HG03521 (cell line): ENCODE results near the gene SGSH.
"Not testable (repeated sequence)": the region's sequence is repeated elsewhere in the genome, so short reads cannot be mapped to it uniquely, and the experiment has no call there.

Experiments used
- ATAC-seq: cut with Tn5 transposase; IDR thresholded peaks from one replicate; pipeline ENCODE4 v1.9.1; 2021; ENCODE audit warnings: mild to moderate bottlenecking, moderate library complexity; ENCODE audit not compliant: unreplicated experiment

The SGSH gene

DNA sequence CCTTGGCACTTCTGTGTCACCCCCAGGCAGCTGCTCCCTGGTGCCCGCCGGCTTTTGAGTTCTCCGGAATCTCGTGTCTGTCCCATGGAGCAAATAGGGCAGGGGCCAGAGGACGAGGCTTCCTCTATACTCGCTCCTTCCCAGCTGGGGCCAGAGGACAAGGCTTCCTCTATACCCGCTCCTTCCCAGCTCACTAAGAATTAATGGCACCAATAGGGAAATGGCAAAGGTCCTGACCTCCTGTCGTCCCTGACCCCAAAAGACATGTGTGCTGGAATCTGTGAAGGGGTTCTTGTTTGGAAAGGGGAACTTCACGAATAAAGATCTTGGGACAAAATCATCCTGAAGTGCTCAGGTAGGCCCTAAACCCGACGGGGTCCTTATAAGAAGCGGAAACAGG, 7.6 kb downstream of the SGSH start:
- ATAC-seq: no peak

DNA sequence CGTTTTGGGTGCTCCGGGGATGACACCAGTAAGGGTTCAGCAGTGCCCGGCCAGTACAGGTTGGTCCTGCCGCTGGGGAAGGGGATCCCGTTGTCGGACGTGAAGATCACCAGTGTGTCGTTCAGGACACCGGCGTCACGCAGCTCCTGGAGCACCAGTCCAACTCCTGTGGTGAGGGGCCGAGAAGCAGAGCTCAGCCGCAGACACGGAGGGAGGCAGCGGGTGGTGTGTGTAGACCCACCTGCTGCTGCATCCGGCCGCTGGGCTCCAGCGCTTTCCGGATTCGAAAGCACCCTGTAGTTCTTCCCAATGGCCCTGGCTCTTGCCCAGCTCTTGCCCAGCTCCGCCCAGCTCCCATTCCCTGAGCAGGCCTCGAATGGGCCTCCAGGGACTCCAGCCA, 8.0 kb downstream of the SGSH start:
- no peak for ATAC-seq

DNA sequence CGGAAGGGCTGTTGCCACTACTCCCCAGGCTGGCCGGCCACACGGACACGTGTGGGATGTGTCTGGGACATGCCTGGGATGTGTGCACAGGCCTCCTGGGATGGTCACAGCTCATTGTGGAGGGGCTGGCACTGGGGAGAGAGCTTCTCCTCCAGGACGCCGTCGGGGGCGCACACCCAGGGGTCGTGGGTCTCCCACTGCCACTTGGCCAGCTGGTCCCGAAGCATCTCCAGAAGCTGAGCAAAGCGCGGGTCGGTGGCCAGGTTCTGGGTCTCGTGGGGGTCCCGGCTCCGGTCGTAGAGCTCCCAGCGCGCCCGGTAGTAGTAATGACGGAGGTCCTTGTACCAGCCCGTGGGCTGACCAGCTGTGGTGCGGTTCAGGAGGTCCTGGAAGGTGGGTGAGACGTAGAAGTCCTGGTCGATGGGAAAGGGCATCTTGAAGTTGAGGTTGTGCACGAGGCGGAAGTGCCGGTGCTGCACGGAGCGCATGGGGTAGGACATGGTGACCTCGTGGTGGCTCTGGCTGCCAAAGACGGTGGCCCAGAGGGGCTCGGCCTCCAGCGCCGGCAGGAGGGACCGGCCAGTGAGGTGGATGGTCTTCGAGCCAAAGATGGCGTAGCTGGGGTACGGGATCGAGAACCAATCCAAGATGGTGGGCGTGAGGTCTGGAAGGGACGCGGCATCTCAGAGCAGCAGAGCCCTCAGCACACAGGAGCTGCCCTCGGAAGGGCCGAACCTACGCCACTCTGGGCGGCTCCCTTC, 9.6 kb downstream of the SGSH start:
- no peak for ATAC-seq

DNA sequence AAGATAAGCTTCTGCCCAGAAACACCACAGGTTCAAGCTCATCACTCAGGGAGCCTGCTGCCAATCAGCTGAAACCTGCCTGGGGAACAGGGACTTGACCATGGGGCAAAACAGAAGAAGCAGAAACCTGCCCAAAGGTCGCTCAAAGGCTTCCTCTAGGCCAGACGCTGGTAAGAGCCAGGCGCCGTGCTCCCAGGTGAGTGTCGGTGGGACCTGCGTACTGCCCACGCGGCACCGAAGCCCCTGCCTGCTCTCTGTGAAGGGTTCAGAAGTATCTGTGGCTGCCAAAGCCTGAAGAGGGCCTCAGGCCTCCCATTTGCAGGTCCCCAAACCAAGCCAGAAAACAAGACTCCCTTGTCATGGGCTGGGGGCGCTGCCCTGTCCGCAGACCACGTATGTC, 10.4 kb downstream of the SGSH start:
- ATAC-seq: no peak

DNA sequence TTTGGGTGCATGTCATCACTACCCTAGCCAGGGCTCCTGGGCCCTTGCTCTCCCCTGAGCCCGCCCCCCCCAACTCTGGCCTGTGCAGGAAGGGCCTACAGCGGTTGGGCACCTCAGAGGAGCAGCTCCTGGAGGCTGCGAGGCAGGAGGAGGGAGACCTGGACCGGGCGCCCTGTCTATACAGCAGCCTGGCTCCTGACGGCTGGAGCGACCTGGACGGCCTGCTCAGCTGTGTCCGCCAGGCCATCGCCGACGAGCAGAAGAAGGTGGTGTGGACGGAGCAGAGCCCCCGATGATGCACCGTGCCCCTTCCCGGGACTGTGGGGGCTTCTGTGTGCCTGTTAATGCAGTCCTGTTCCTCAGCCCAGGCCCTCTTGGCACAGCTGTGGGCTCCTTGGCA, 12.1 kb downstream of the SGSH start:
- ATAC-seq: no peak

DNA sequence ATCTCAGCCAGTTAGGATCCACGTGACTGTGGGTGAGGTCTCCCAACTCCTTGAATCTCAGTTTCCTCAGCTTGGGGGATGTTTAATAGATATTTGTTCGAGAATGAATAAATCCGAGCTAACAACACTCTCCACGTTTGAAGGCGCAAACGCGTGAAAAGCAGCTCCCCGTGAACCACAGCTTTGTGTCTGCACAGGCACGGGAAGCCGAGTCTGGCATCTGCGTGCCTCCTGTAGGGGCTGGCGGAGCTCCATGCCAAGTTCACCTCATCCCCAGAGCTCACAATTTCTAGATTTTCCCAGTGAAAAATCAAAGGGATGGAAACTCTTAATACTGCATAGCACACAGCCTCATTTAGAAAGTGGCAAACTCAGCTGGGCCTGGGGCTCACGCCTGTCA, 14.3 kb downstream of the SGSH start:
- no peak for ATAC-seq

DNA sequence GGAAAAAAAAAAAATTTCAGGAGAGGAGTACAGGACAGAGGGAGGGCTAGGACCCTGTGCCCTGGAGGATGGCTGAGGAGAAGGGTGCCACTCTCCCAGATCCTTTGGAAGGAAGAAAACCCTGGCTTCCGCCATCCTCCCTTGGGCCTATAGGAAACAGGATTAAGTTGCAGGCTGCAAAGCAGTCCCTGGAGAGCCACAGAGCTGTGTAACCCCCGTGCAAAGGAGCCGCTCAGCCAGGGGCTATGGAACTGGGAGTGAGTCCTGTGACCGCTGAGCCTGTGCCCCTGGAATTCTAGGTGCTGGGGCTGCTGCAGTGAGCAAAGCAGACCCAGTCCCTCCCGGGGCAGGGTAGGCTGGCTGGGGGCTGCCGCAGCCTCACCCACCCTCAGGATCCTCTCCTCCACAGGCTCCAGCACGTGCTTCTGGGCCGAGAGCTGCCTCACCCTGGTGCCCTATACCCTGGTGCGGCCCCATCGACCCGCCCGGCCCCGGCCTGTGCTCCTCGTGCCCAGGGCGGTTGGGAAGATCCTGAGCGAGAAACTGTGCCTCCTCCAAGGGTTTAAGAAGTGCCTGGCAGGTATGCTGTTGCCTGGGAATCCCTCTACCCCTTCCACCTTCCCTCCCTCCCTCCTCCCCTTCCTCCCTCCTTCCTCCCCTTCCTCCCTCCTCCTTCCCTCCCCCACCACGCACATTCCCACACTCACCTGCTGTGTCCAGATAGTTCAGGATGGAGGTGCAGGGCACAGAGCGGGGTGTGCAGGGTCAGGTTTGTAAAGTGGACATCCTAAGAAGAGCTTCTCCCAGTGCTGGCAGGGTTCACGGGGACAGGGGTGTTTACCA, 15.3 kb downstream of the SGSH start:
- ATAC-seq: no peak

DNA sequence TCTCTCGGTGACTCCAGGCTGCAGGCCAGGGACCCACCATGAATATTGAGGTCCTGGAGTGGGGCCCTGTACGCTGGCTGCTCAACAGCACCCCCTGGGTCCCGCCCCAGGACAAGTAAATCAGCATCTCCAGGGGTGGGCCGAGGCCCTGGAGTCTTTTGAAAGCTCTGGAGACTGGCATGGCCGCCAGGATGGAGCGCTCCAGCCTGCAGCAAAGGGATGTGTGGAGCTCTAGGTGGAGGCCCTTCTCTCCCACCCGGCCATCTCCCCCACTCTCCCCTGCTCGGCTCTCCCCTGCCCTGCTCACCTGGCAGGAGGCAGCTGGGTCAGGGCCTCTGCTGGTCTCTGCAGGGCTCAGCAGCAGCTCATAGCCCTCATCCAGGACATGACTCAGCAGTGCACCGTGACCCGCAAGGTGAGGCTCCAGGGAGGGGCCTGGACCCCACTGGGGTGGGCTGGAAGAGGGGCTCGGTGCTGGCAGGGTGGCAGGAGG, 16.6 kb downstream of the SGSH start:
- no peak for ATAC-seq

DNA sequence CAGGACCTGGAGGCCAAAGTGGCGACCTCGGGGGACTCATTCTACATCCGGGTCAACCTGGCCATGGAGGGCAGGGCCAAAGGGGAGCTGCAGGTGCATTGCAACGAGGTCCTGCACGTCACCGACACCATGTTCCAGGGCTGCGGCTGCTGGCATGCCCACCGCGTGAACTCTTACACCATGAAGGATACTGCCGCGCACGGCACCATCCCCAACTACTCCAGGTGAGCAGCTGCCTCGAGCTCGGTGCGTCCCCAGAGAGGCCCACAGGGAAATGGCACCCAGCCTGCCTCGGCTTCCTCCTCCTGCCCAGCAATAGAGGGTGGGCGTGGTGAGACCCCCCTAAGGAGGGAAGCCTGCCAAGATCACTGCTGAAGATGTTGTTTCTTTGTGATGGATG, 17.9 kb downstream of the SGSH start:
- no peak for ATAC-seq

DNA sequence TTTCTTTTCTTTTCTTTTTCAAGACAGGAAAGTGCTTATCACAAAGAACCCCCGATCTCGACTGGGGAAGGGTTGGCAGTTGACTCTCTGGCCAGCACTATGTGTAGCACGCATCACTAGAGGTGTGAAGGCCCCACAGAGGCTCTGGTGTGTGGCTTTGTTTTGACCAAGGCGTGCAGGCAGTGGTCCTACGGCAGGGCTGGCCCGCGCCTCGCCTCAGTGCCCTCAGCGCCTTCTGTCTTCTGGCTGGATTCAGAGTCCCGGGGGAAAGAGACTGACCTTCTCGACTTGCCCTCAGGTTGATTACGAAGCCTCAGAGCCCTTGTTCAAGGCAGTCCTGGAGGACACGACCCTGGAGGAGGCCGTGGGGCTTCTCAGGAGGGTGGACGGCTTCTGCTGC, 18.7 kb downstream of the SGSH start:
- ATAC-seq: no peak

DNA sequence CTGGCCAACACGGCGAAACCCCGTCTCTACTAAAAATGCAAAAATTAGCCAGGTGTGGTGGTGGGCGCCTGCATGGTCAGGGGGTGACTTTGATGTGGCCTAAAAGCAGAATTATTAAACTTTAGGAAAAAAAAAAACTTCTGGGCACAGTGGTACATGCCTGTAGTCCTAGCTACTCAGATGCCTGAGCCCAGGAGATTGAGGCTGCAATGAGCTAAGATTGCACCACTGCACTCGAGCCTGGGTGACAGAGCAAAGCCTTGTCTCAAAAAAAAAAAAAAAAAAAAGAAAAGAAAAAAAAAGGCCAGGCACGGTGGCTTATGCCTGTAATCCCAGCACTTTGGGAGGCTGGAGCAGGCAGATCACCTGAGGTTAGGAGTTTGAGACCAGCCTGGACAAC, 20.8 kb downstream of the SGSH start:
- ATAC-seq: not testable (repeated sequence)

DNA sequence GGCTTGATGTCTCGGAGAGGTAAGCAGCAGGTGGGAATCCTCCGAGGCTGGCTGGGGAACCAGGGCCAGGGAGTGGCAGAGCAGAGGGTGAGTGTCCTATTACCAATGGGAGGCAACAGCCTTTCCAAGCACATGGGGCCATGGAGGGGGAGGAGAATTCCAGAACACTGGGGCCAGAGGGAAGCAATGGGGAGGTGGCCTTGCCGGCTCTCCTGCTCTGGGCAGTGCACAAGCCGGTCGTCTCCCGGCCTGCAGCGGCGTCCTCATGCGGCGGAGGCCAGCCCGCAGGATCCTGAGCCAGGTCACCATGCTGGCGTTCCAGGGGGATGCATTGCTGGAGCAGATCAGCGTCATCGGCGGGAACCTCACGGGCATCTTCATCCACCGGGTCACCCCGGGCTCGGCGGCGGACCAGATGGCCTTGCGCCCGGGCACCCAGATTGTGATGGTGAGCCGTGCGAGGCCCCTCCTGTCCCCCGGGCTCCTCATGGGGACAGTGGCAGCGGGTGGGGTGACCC, 21.9 kb downstream of the SGSH start:
- no peak for ATAC-seq

DNA sequence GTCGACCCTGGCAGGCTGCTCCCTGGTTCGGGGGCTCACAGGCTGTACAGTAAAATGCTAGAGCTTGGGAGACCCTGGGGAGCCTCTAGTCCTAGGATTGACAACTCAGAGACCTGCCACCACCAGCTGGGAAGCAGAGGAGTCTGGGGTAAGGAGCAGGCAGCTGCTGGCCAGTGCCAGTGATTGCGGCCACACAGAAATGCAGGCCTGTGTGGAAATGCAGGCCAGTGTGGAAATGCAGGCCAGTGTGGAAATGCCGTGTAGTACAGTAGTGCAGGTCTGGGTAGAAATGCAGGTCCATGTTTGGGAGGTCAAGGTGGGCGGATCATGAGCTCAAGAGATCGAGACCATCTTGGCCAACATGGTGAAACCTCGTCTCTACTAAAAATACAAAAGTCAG, 23.5 kb downstream of the SGSH start:
- no peak for ATAC-seq

DNA sequence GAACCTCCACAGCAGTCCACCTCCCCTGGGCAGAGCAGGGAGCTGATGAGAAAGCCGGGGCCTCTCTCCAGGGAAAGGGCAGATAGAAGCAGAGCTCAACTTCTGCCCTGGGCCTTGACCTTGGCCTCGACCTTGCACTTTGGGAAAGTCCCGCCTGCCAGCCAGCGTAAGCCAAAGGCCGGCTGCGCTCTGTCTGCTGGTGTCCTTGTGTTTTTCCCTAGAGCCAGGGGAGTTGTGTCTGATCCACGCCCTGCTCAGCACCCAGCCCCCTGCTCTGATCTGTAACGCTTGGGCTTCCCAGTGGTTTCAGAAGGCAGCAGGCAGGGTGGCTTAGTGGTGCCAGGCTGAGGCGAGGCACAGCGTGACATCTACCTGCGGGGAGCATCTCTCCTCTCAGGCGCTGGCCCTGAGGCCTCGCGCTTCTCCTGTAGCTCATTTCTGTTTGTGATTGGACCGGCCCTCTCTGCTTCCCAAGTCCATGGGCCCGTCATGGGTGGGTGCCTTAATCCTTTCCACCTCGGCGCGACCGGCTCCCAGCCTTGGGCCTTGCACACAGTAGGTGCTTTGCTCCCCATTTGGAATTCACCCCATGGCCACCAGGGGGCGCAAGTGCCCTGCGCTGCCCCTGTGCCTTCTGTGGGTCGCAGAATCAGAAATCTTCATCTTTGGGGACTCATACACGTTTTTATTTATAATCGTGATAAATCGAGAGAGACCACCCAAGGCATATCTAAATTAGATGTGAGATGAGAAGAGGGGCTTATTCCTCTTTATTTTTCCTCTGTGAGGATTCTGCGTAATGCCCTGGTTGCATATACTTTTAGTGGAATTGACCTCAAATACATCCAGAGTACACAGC, 24.2 kb downstream of the SGSH start:
- ATAC-seq: no peak

DNA sequence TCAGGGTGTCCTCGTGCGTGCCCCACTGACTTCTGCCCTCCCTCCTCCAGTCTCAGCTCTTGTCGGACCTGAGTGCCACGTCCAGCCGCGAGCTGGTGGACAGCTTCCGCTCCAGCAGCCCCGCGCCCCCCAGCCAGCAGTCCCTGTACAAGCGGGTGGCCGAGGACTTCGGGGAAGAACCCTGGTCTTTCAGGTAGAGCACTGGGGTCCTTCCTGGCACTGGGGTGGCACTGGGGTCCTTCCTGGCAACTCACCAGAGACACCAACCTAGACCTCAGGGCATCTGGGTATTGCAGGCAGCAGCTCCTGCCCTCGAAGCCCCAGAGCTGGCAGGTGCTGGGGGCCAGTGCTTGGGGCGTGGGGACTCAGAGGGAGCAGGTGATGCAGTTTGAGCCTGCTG, 25.0 kb downstream of the SGSH start:
- no peak for ATAC-seq

DNA sequence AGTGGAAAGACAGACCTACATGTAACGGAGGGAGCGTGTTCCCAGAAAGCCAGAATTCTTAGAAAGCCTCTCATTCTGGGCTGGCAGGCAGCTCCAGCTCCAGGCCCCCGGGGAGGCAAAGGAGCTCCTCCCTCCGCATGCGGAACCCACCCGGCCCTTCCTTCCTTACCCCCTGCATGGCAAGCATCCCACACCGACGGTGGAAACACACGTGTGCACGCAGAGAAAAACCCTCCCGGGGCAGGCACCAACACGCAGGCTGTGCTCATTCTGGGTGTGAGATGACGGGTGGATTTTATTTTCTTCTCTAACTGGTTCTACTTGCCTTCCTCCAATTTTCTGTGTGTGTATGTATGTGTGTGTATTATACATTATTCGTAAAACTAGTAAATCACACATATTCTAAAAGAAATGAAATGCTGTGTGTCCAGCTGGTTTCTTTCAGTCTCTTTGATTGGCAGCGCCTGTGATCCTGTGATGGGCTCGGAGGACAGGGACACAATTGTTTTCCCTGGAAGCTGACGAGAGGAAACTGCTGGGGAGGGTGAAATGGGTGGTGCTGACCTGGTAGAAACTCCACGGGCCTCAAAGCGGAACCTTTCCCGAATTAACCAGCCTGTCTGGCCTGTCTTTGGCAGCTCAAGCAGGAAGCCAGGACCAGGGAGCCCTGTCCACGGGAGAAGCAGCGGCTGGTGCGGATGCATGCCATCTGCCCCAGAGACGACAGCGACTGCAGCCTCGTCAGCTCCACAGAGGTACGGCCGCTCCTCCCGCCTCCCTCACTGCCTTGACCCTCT, 28.1 kb downstream of the SGSH start:
- no peak for ATAC-seq

DNA sequence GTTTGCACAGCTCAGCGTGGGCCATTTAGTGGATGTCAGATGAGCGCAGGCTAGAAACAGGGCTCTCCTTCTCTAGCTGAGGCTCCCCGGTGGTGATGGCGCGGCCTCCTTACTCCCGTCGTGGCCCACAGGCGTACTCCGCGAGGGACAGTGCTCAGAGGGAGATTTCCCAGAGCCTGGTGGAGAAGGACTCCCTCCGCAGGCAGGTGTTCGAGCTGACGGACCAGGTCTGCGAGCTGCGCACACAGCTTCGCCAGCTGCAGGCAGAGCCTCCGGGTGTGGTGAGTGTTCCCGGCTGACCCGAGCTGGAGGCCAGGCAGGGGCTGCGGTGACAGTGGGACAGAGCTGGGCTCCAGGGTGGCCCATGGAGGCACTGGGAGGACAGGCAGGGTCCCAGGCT, 28.9 kb downstream of the SGSH start:
- ATAC-seq: no peak

DNA sequence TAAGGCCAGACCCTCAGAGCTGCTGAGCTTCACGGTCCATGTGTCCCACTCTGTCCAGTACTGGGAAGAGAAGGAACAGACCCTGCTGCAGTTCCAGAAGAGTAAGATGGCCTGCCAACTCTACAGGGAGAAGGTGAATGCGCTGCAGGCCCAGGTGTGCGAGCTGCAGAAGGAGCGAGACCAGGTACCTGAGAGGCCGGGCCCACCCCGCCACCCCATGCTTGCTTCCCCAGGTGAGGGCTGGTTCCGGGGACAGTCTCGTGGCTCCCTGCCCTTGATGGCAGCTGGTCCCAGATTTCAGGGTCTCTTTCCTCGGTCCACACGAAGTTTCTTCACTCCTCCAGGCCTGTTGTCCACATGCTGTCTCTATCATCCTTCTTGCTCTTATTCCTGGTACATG, 29.4 kb downstream of the SGSH start:
- no peak for ATAC-seq

DNA sequence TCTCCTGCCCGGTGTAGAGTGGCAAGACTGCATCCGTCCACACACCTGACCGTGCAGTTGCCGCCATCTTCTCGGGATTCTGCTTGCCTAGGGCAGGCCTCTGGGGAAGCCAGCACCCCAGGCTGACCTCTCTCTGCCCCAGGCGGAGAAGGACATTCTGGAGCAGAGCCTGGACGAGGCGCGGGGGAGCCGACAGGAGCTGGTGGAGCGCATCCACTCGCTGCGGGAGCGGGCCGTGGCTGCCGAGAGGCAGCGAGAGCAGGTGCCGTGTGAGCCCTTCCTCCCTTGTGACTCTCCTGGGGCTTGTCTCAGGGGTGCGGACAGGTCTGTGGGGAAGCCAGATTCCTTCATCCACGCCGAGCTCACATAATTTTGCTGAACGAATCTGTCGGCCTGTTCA, 30.5 kb downstream of the SGSH start:
- no peak for ATAC-seq

DNA sequence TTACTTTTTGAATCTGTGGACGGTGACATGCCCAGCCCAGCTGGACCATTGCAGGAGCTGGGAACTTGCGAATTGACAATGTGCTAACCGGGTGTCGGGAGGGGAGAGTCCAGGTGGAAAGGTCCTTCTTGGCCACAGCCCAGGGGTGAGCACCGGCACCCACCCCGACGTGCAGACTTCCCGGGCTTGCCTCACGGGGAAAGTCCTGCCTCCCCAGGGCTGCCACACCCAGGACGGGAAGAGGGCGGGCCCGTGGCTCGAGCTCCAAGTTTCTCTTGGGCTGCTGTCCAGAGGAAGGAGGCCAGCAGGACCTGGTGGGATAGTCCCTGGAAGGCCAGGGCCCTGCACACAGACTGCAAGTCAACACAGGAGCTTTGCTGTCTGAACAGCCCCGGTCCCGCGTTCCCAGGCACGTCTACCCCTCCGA, 32.6 kb downstream of the SGSH start:
- ATAC-seq: no peak
